ENCODE results near the gene STMN1.

- TF ChIP-seq CTCF (IDR thresholded peaks at IDR 0.05): no peak
- no peak for TF ChIP-seq NR2C2 (CRISPR knock-in tag; IDR thresholded peaks at IDR 0.05)
- TF ChIP-seq ZNF232 (CRISPR knock-in tag; IDR thresholded peaks at IDR 0.05): no peak
- no peak for TF ChIP-seq CBFB (CRISPR knock-in tag; IDR thresholded peaks at IDR 0.05; ENCODE audit: low read depth)
- no peak for TF ChIP-seq ATF1 (CRISPR knock-in tag; IDR thresholded peaks at IDR 0.05)
- TF ChIP-seq SMAD4 (CRISPR knock-in tag; IDR thresholded peaks at IDR 0.05): no peak
- no peak for TF ChIP-seq TCF7 (CRISPR knock-in tag; IDR thresholded peaks at IDR 0.05; ENCODE audit: low read depth)
- no peak for TF ChIP-seq CREB1 (CRISPR knock-in tag; IDR thresholded peaks at IDR 0.05)
- no peak for TF ChIP-seq JUN (CRISPR knock-in tag; IDR thresholded peaks at IDR 0.05)
Observed at GRCh38 chr1:25872713-25873112, 33.5 kb downstream of the STMN1 start.
